GM12865 (cell line): Measurements from ENCODE around the gene SLC6A16.

Source experiments
- DNase-seq: peaks from one replicate; pipeline ENCODE4 v3.0.0; 2010; ENCODE audit warnings: low read depth
- H3K4me3 ChIP-seq: 2 replicates; pipeline ENCODE4 v1.5.1; 2011; ENCODE audit warnings: mild to moderate bottlenecking, low read depth, low read length, control low read depth
- CTCF ChIP-seq: IDR thresholded peaks from 2 replicates; pipeline ENCODE4 v1.5.1; 2011; ENCODE audit warnings: low read length, control low read depth, low read depth, inconsistent platforms; ENCODE audit not compliant: insufficient read depth; ENCODE audit errors: missing control alignments

SLC6A16 gene

GRCh38 chr19:49363268-49364082 lies 38.5 kb upstream of the SLC6A16 start, which contains the start of gene DKKL1:
Gene DKKL1, plus strand, starts transcription at chr19:49363877. Its CDS starts 122 bp downstream, at chr19:49363999.
- TF ChIP-seq CTCF: no peak
- peak; percentile 89 for DNase-seq
- H3K4me3 ChIP-seq: no peak within 1 kb of the TSS

GRCh38 chr19:49362929-49363267 lies 37.9 kb upstream of the SLC6A16 start:
- TF ChIP-seq CTCF: no peak
- no peak overlapping the region for H3K4me3 ChIP-seq
- no peak for DNase-seq

GRCh38 chr19:49362048-49362928 lies 37.3 kb upstream of the SLC6A16 start, which contains the start of gene TEAD2:
Gene TEAD2, minus strand, starts transcription at chr19:49362416. Its CDS starts 2,341 bp downstream, at chr19:49360075.
- TF ChIP-seq CTCF: no peak
- H3K4me3 ChIP-seq: no peak within 1 kb of the TSS
- no peak for DNase-seq

- no peak overlapping the region for H3K4me3 ChIP-seq
- no peak for TF ChIP-seq CTCF
- no peak for DNase-seq
Observed at GRCh38 chr19:49361438-49362047, 36.6 kb upstream of the SLC6A16 start.

GRCh38 chr19:49359851-49360820 lies 35.1 kb upstream of the SLC6A16 start:
- no peak for DNase-seq
- no peak for TF ChIP-seq CTCF
- no peak overlapping the region for H3K4me3 ChIP-seq

GRCh38 chr19:49357186-49357585 lies 32.2 kb upstream of the SLC6A16 start:
- DNase-seq: no peak
- TF ChIP-seq CTCF: no peak
- no peak overlapping the region for H3K4me3 ChIP-seq
